ENCODE data around the gene RPS6KA2.

DNA sequence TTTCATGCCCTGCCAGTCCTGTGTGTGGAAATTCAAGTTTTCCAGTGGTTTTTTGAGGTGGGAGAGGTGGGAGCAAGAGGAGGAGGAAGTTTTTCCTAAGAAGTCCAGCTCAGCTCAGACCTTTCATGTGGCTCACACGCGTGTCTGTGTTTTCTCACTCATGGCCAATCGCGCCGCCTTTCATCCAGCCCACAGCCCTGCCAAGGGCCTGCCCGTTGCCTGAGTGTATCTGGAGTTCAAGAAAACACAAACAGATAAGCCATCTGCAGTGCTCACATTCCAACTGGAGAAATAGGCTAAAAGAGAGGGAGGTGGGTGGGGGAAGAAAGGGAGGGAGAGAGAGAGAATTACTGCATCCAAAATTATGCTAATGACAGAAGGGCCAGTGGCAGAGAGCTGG is 231.7 kb downstream of the RPS6KA2 start:
- no peak for TF ChIP-seq EZH2 (IDR thresholded peaks at IDR 0.05; ENCODE audit: borderline replicate concordance, low read depth, low read length, severe bottlenecking)
- TF ChIP-seq, protein P1, sequence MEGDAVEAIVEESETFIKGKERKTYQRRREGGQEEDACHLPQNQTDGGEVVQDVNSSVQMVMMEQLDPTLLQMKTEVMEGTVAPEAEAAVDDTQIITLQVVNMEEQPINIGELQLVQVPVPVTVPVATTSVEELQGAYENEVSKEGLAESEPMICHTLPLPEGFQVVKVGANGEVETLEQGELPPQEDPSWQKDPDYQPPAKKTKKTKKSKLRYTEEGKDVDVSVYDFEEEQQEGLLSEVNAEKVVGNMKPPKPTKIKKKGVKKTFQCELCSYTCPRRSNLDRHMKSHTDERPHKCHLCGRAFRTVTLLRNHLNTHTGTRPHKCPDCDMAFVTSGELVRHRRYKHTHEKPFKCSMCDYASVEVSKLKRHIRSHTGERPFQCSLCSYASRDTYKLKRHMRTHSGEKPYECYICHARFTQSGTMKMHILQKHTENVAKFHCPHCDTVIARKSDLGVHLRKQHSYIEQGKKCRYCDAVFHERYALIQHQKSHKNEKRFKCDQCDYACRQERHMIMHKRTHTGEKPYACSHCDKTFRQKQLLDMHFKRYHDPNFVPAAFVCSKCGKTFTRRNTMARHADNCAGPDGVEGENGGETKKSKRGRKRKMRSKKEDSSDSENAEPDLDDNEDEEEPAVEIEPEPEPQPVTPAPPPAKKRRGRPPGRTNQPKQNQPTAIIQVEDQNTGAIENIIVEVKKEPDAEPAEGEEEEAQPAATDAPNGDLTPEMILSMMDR (IDR thresholded peaks at IDR 0.05; ENCODE audit: borderline replicate concordance, extremely low read depth, low read length, poor library complexity, severe bottlenecking) = no peak
